ENCODE measurements around the gene SPEF1. TPM values are rescaled to one million over a fixed set of nuclear protein-coding genes. Genes with fewer than 3 reads are reported as not detected.
A peak's percentile ranks its signal among the peaks of the same experiment; 100 is the strongest.

The SPEF1 gene
- total and polyA plus RNA-seq, 2 of the 13 experiments (the other 11 are each of a cell fraction or from before 2014, with no cell fraction given), result 0.11 to 0.27 TPM

- TF ChIP-seq MXD3 (CRISPR knock-in tag; IDR thresholded peaks at IDR 0.05), result 0 out of 2 replicates have a peak, but pooled peaks have one; percentile 33
- TF ChIP-seq HNRNPK (IDR thresholded peaks at IDR 0.05; ENCODE audit: low read depth, low read length, poor library complexity, severe bottlenecking), result peak; percentile 100
- TF ChIP-seq IRF1 (CRISPR knock-in tag; IDR thresholded peaks at IDR 0.05; ENCODE audit: low read depth), result no peak
- TF ChIP-seq CC2D1A (CRISPR knock-in tag; IDR thresholded peaks at IDR 0.05), result no peak
- no peak for TF ChIP-seq NCOA1 (CRISPR knock-in tag; IDR thresholded peaks at IDR 0.05)
- peak; percentile 82; the same call in 1 of the 2 replicates for TF ChIP-seq ZNF292 (CRISPR knock-in tag; IDR thresholded peaks at IDR 0.05; ENCODE audit: borderline replicate concordance, low read depth)
- no peak for TF ChIP-seq ZNF33B (CRISPR knock-in tag; IDR thresholded peaks at IDR 0.05)
- TF ChIP-seq FOSL2 (CRISPR knock-in tag; IDR thresholded peaks at IDR 0.05), result 0 out of 2 replicates have a peak, but pooled peaks have one; percentile 31
- no peak; the same call in 1 of the 2 replicates for TF ChIP-seq ATF5 (CRISPR knock-in tag; IDR thresholded peaks at IDR 0.05; ENCODE audit: low read depth)
- 0 out of 2 replicates have a peak, but pooled peaks have one; percentile 8 for TF ChIP-seq NFATC3 (CRISPR knock-in tag; IDR thresholded peaks at IDR 0.05)
- TF ChIP-seq POGZ (CRISPR knock-in tag; IDR thresholded peaks at IDR 0.05), result peak; percentile 48
- 0 out of 2 replicates have a peak, but pooled peaks have one; percentile 33 for TF ChIP-seq NR0B2 (CRISPR knock-in tag; IDR thresholded peaks at IDR 0.05)
- TF ChIP-seq ZNF430 (CRISPR knock-in tag; IDR thresholded peaks at IDR 0.05), result peak; percentile 42; the same call in 1 of the 2 replicates
- TF ChIP-seq ELF4 (CRISPR knock-in tag; IDR thresholded peaks at IDR 0.05; ENCODE audit: borderline replicate concordance), result no peak; the same call in 1 of the 2 replicates
- peak; percentile 84; the same call in 1 of the 2 replicates for TF ChIP-seq DZIP1 (CRISPR knock-in tag; IDR thresholded peaks at IDR 0.05)
- TF ChIP-seq ZNF124 (CRISPR knock-in tag; IDR thresholded peaks at IDR 0.05), result no peak
- no peak for TF ChIP-seq HHEX (CRISPR knock-in tag; IDR thresholded peaks at IDR 0.05)
- peak; percentile 57 for TF ChIP-seq CTCF (CRISPR knock-in tag; IDR thresholded peaks at IDR 0.05)
- TF ChIP-seq RFX5 (IDR thresholded peaks at IDR 0.05; ENCODE audit: low read depth, low read length), result no peak
- no peak for TF ChIP-seq ZNF460 (CRISPR knock-in tag; IDR thresholded peaks at IDR 0.05; ENCODE audit: borderline replicate concordance)
These were observed 14.5 kb upstream of the SPEF1 start, which contains the start of gene CDC25B (continued) for GRCh38 chr20:3795511-3796468.
